Right hindlimb (tissue), 1 donor: ENCODE measurements around the gene CDK5RAP3.
"Not testable (repeated sequence)": the region's sequence is repeated elsewhere in the genome, so short reads cannot be mapped to it uniquely, and the experiment has no call there.

Experiments
- DNase-seq: peaks from one replicate; pipeline ENCODE4 v3.0.0-alpha.2; 2018

The CDK5RAP3 gene

GRCh38 chr17:48002266-48002915 lies 31.5 kb downstream of the CDK5RAP3 start:
- DNase-seq: no peak

GRCh38 chr17:48002916-48003416 lies 32.1 kb downstream of the CDK5RAP3 start:
- DNase-seq: no peak

- peak; percentile 33 for DNase-seq
Observed at GRCh38 chr17:48003417-48004151, 32.7 kb downstream of the CDK5RAP3 start.

- no peak for DNase-seq
Observed at GRCh38 chr17:48004983-48005382, 34.1 kb downstream of the CDK5RAP3 start.

GRCh38 chr17:48006936-48007709 lies 36.2 kb downstream of the CDK5RAP3 start:
- DNase-seq: no peak

GRCh38 chr17:48010193-48010592 lies 39.3 kb downstream of the CDK5RAP3 start:
- no peak for DNase-seq

- peak; percentile 34 for DNase-seq
Observed at GRCh38 chr17:48011405-48012150, 40.7 kb downstream of the CDK5RAP3 start.

GRCh38 chr17:48012151-48012520 lies 41.2 kb downstream of the CDK5RAP3 start:
- peak; percentile 70 for DNase-seq

- DNase-seq: no peak
Observed at GRCh38 chr17:48012654-48013053, 41.7 kb downstream of the CDK5RAP3 start.

GRCh38 chr17:48013876-48014594 lies 43.1 kb downstream of the CDK5RAP3 start:
- no peak for DNase-seq

- peak; percentile 41 for DNase-seq
Observed at GRCh38 chr17:48014595-48015111, 43.7 kb downstream of the CDK5RAP3 start.

GRCh38 chr17:48016112-48016511 lies 45.2 kb downstream of the CDK5RAP3 start:
- DNase-seq: no peak

GRCh38 chr17:48017817-48018158 lies 46.9 kb downstream of the CDK5RAP3 start:
- DNase-seq: not testable (repeated sequence)

- no peak for DNase-seq
Observed at GRCh38 chr17:48021934-48022333, 51.0 kb downstream of the CDK5RAP3 start.

GRCh38 chr17:48022901-48023300 lies 52.0 kb downstream of the CDK5RAP3 start:
- no peak for DNase-seq

- DNase-seq: peak; percentile 87
Observed at GRCh38 chr17:48023400-48024148, 52.7 kb downstream of the CDK5RAP3 start.

- DNase-seq: peak; percentile 78
Observed at GRCh38 chr17:48024149-48025039, 53.5 kb downstream of the CDK5RAP3 start.

GRCh38 chr17:48025040-48025903 lies 54.4 kb downstream of the CDK5RAP3 start:
- peak; percentile 98 for DNase-seq

- DNase-seq: peak; percentile 66
Observed at GRCh38 chr17:48025904-48026501, 55.1 kb downstream of the CDK5RAP3 start.
